RWPE1 (cell line): ENCODE measurements around the gene PUS3.
A peak's percentile ranks its signal among the peaks of the same experiment; 100 is the strongest.

Experiments used
- CTCF ChIA-PET: fragments of 350-600 bp; sonication (Branson Sonifier 250); formaldehyde crosslinking; extraction: SDS; loops from one replicate; lab custom pipeline; 2021; lab: Yijun Ruan, JAX
- POLR2A ChIA-PET: fragments of 400-600 bp; formaldehyde crosslinking; extraction: SDS; loops from one replicate; lab custom pipeline; 2020; ENCODE audit warnings: antibody characterized with exemption; ENCODE audit not compliant: low non-redundant PET; lab: Yijun Ruan, JAX
- DNase-seq: peaks from one replicate; pipeline ENCODE4 v3.0.0; 2012; ENCODE audit warnings: low spot score
- H3K27ac ChIP-seq: fragments of 450-650 bp; 2 replicates; pipeline ENCODE4 v1.5.1; 2017
- CTCF ChIP-seq: fragments of 450-650 bp; conservative IDR thresholded peaks from 2 replicates; pipeline ENCODE4 v1.5.1; 2017; ENCODE audit warnings: low read depth, mild to moderate bottlenecking

The PUS3 gene

GRCh38 chr11:125945011-125945796, 42.2 kb upstream of the PUS3 start:
- POLR2A ChIA-PET: no interaction called here
- no peak for DNase-seq
- no peak for TF ChIP-seq CTCF

GRCh38 chr11:125944350-125945010, 41.5 kb upstream of the PUS3 start:
- ChIA-PET POLR2A (no interaction called here), CTCF (interaction anchor here (0.6 kb wide), 1 partner anchor 135 kb away, joined by 4 read pairs; no protein-coding TSS in a partner anchor)
- no peak for DNase-seq
- no peak overlapping the region for H3K27ac ChIP-seq
- no peak for TF ChIP-seq CTCF

More at GRCh38 chr11:125945011-125945796, 42.2 kb upstream of the PUS3 start:
- CTCF ChIA-PET: no interaction called here
- H3K27ac ChIP-seq: no peak overlapping the region

- ChIA-PET CTCF (interaction anchor here (0.5 to 3.3 kb wide), 4 partner anchors 21 to 246 kb away, joined by 3 to 10 read pairs (median 6); no protein-coding TSS in a partner anchor), POLR2A (no interaction called here)
- DNase-seq: no peak
- H3K27ac ChIP-seq: no peak overlapping the region
- TF ChIP-seq CTCF: no peak
Observed at GRCh38 chr11:125943661-125944349, 40.8 kb upstream of the PUS3 start.

GRCh38 chr11:125942771-125943428, 39.9 kb upstream of the PUS3 start:
- no peak overlapping the region for H3K27ac ChIP-seq
- no peak for DNase-seq
- POLR2A ChIA-PET: no interaction called here
- no peak for TF ChIP-seq CTCF
- CTCF ChIA-PET: interaction anchor here (0.6 to 3.3 kb wide), 5 partner anchors 10 to 270 kb away, joined by 3 to 10 read pairs (median 4); no protein-coding TSS in a partner anchor

- POLR2A ChIA-PET: no interaction called here
- H3K27ac ChIP-seq: no peak overlapping the region
- DNase-seq: peak; percentile 50
- CTCF ChIA-PET: interaction anchor here (0.6 to 3.3 kb wide), 8 partner anchors 10 to 479 kb away, joined by 3 to 10 read pairs (median 3); no protein-coding TSS in a partner anchor
- peak; percentile 42 for TF ChIP-seq CTCF
Observed at GRCh38 chr11:125941619-125942611, 38.9 kb upstream of the PUS3 start.
